HAP-1 (cell line): Measurements from ENCODE around the gene AP3S2.
"Not testable (repeated sequence)": the region's sequence is repeated elsewhere in the genome, so short reads cannot be mapped to it uniquely, and the experiment has no call there.

Source experiments
- DNase-seq, 2 experiments: peaks; one replicate each; pipeline ENCODE4 v3.0.0-alpha.2; 2016 to 2020; ENCODE audit warnings: low spot score in 2 of 2
- H3K27me3 ChIP-seq: fragments of 250-450 bp; sonication (Bioruptor Pico); 2 replicates; pipeline ENCODE4 v1.5.1; 2020; ENCODE audit warnings: low read depth, mild to moderate bottlenecking, moderate library complexity
- H3K36me3 ChIP-seq: fragments of 250-450 bp; sonication (Bioruptor Pico); replicated peaks from 2 replicates; pipeline ENCODE4 v1.5.1; 2020; ENCODE audit warnings: mild to moderate bottlenecking
- H3K4me1 ChIP-seq: fragments of 250-450 bp; sonication (Bioruptor Pico); 2 replicates; pipeline ENCODE4 v1.5.1; 2020; ENCODE audit warnings: mild to moderate bottlenecking
- H3K4me3 ChIP-seq: fragments of 250-450 bp; sonication (Bioruptor Pico); 2 replicates; pipeline ENCODE4 v1.5.1; 2020; ENCODE audit warnings: mild to moderate bottlenecking, moderate library complexity
- H3K9me3 ChIP-seq: fragments of 250-450 bp; sonication (Bioruptor Pico); 2 replicates; pipeline ENCODE4 v1.5.1; 2020; ENCODE audit warnings: mild to moderate bottlenecking, moderate library complexity
- in situ Hi-C: fragments of 300-500 bp; cut with MboI; formaldehyde crosslinking; loops from 3 replicates; pipeline ENCODE4 v1.14.3; 2020; ENCODE audit warnings: low sequenced_read_pairs, inconsistent platforms, mixed read lengths

AP3S2 gene

GRCh38 chr15:89898146-89898545, 4.4 kb upstream of the AP3S2 start:
- Histone ChIP-seq H3K4me1 (no peaks in the 10 kb centered on the region), H3K36me3 (no peaks in the 10 kb centered on the region), H3K4me3 (no peak overlapping the region), H3K9me3 (no peaks in the 10 kb centered on the region), H3K27me3 (no peaks in the 10 kb centered on the region)
- DNase-seq: no peak
- in situ Hi-C loops: loop anchor here (5.0 kb wide), 1 partner anchor 174 kb away; no protein-coding TSS in a partner anchor

- in situ Hi-C loops: no loop called here
- DNase-seq: no peak
- H3K36me3 ChIP-seq: peaks cover 10% of the 10 kb centered on the region
- no peaks in the 10 kb centered on the region for H3K9me3 ChIP-seq
- peaks cover 7% of the 10 kb centered on the region; the same call in 1 of the 2 replicates for H3K4me1 ChIP-seq
- H3K4me3 ChIP-seq: peak overlapping the region; percentile 74
- no peaks in the 10 kb centered on the region for H3K27me3 ChIP-seq
Measured at GRCh38 chr15:89893027-89893426, 767 bp downstream of the AP3S2 start.

GRCh38 chr15:89888214-89888804, 5.5 kb downstream of the AP3S2 start:
- H3K36me3 ChIP-seq: peaks cover 37% of the 10 kb centered on the region
- in situ Hi-C loops: no loop called here
- DNase-seq: no peak

GRCh38 chr15:89885611-89886010, 8.2 kb downstream of the AP3S2 start:
- no peak for DNase-seq
- Histone ChIP-seq H3K4me1 (no peaks in the 10 kb centered on the region), H3K4me3 (no peak overlapping the region), H3K9me3 (no peaks in the 10 kb centered on the region), H3K27me3 (no peaks in the 10 kb centered on the region), H3K36me3 (peaks cover 41% of the 10 kb centered on the region)
- in situ Hi-C loops: no loop called here

More at GRCh38 chr15:89888214-89888804, 5.5 kb downstream of the AP3S2 start:
- Histone ChIP-seq H3K4me3 (no peak overlapping the region), H3K4me1 (peaks cover 7% of the 10 kb centered on the region; the same call in 1 of the 2 replicates), H3K9me3 (no peaks in the 10 kb centered on the region), H3K27me3 (no peaks in the 10 kb centered on the region)

- in situ Hi-C loops, H3K27me3 ChIP-seq, DNase-seq, H3K4me1 ChIP-seq, H3K9me3 ChIP-seq, H3K4me3 ChIP-seq: not testable (repeated sequence)
- peaks cover 41% of the 10 kb centered on the region for H3K36me3 ChIP-seq
Measured at GRCh38 chr15:89885179-89885578, 8.6 kb downstream of the AP3S2 start.

- in situ Hi-C loops: no loop called here
- H3K9me3 ChIP-seq: no peaks in the 10 kb centered on the region
- no peak overlapping the region for H3K4me3 ChIP-seq
- H3K36me3 ChIP-seq: peaks cover 41% of the 10 kb centered on the region
- no peaks in the 10 kb centered on the region for H3K4me1 ChIP-seq
- DNase-seq: no peak
- H3K27me3 ChIP-seq: no peaks in the 10 kb centered on the region
Measured at GRCh38 chr15:89883518-89883917, 10.3 kb downstream of the AP3S2 start.

- H3K4me1 ChIP-seq: no peaks in the 10 kb centered on the region
- in situ Hi-C loops: no loop called here
- H3K36me3 ChIP-seq: peaks cover 41% of the 10 kb centered on the region
- no peak for DNase-seq
- H3K4me3 ChIP-seq: no peak overlapping the region
- no peaks in the 10 kb centered on the region for H3K9me3 ChIP-seq
- no peaks in the 10 kb centered on the region for H3K27me3 ChIP-seq
Measured at GRCh38 chr15:89880727-89881126, 13.1 kb downstream of the AP3S2 start.

GRCh38 chr15:89878323-89878722, 15.5 kb downstream of the AP3S2 start:
- H3K9me3 ChIP-seq: no peaks in the 10 kb centered on the region
- in situ Hi-C loops: loop anchor here (5.0 to 10.0 kb wide), 2 partner anchors 116 to 206 kb away; no protein-coding TSS in a partner anchor
- H3K36me3 ChIP-seq: peaks cover 36% of the 10 kb centered on the region
- no peak for DNase-seq
- no peaks in the 10 kb centered on the region for H3K27me3 ChIP-seq
- H3K4me3 ChIP-seq: no peak overlapping the region
- no peaks in the 10 kb centered on the region for H3K4me1 ChIP-seq

GRCh38 chr15:89877083-89877425, 16.7 kb downstream of the AP3S2 start:
- H3K27me3 ChIP-seq: no peaks in the 10 kb centered on the region
- H3K4me1 ChIP-seq: no peaks in the 10 kb centered on the region
- no peak overlapping the region for H3K4me3 ChIP-seq
- no peaks in the 10 kb centered on the region for H3K9me3 ChIP-seq
- in situ Hi-C loops: loop anchor here (5.0 to 10.0 kb wide), 2 partner anchors 115 to 208 kb away; no protein-coding TSS in a partner anchor
- DNase-seq: no peak
- peaks cover 35% of the 10 kb centered on the region for H3K36me3 ChIP-seq

GRCh38 chr15:89876396-89877082, 17.3 kb downstream of the AP3S2 start:
- no peaks in the 10 kb centered on the region for H3K4me1 ChIP-seq
- no peaks in the 10 kb centered on the region for H3K9me3 ChIP-seq
- H3K4me3 ChIP-seq: no peak overlapping the region
- DNase-seq: no peak
- peaks cover 36% of the 10 kb centered on the region for H3K36me3 ChIP-seq
- in situ Hi-C loops: loop anchor here (5.0 to 10.0 kb wide), 2 partner anchors 114 to 208 kb away; no protein-coding TSS in a partner anchor
- no peaks in the 10 kb centered on the region for H3K27me3 ChIP-seq

GRCh38 chr15:89875741-89876140, 18.1 kb downstream of the AP3S2 start:
- H3K27me3 ChIP-seq: no peaks in the 10 kb centered on the region
- no peak overlapping the region for H3K4me3 ChIP-seq
- in situ Hi-C loops: loop anchor here (5.0 to 10.0 kb wide), 2 partner anchors 113 to 209 kb away; no protein-coding TSS in a partner anchor
- no peaks in the 10 kb centered on the region; the same call in 1 of the 2 replicates for H3K4me1 ChIP-seq
- no peak for DNase-seq
- peaks cover 43% of the 10 kb centered on the region for H3K36me3 ChIP-seq
- H3K9me3 ChIP-seq: no peaks in the 10 kb centered on the region

- in situ Hi-C loops: loop anchor here (5.0 to 10.0 kb wide), 2 partner anchors 113 to 210 kb away; no protein-coding TSS in a partner anchor
- DNase-seq: peak; percentile 73 to 89
- H3K27me3 ChIP-seq: no peaks in the 10 kb centered on the region
- peaks cover 44% of the 10 kb centered on the region for H3K36me3 ChIP-seq
- no peaks in the 10 kb centered on the region for H3K9me3 ChIP-seq
- peaks cover 4% of the 10 kb centered on the region; the same call in 1 of the 2 replicates for H3K4me1 ChIP-seq
- no peak overlapping the region for H3K4me3 ChIP-seq
Measured at GRCh38 chr15:89874926-89875564, 18.7 kb downstream of the AP3S2 start.

- in situ Hi-C loops: loop anchor here (10.0 kb wide), 1 partner anchor 214 kb away; no protein-coding TSS in a partner anchor
- H3K9me3 ChIP-seq: no peaks in the 10 kb centered on the region
- no peak overlapping the region for H3K4me3 ChIP-seq
- DNase-seq: no peak
- peaks cover 9% of the 10 kb centered on the region for H3K4me1 ChIP-seq
- H3K27me3 ChIP-seq: no peaks in the 10 kb centered on the region
- peaks cover 19% of the 10 kb centered on the region for H3K36me3 ChIP-seq
Measured at GRCh38 chr15:89870688-89871288, 23.0 kb downstream of the AP3S2 start.
